Keratinocyte (primary cell): Measurements from ENCODE around the gene LRRC15.

Source experiments
- EZH2 ChIP-seq: IDR thresholded peaks from one replicate; pipeline ENCODE4 v1.6.1; 2012; ENCODE audit warnings: inconsistent platforms, mild to moderate bottlenecking, low read length, moderate library complexity
- TF ChIP-seq, protein P1 (sequence below), 3 experiments: IDR thresholded peaks in 1 of 3; conservative IDR thresholded peaks in 1 of 3; optimal IDR thresholded peaks in 1 of 3; 2 replicates in 2 of 3; 3 replicates in 1 of 3; pipeline versions ENCODE3 to v1.5.1; 2011; ENCODE audit warnings: low read length in 3 of 3, mild to moderate bottlenecking in 3 of 3, moderate library complexity in 2 of 3, control low read depth in 1 of 3, inconsistent platforms in 1 of 3; ENCODE audit not compliant: insufficient read depth in 2 of 3; ENCODE audit errors: extremely low read depth in 1 of 3

DNA sequence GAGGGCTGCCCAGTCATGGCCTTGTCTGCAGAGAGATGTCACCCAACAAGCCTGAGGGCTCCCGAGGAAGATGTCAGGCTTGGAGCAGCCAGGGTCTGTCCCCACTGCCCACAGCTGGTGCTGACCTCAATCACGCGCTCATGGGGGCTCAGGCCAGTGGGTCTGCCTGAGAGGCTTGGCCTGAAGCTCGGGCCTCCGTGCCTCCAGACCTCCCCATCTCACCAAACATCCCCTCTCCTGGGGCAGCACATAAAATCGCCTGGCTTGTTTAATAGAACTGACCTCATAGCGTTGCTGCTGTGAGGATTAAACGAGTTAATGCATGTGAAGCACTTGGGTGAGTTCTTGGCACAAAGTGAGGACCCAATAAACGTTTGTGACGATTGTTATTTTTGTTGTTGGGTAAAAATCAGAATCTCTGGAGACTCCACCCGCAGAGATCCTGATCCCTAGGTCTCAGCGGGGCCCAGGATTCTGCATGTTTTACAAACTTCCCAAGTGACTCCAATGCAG is 3.5 kb downstream of the LRRC15 start:
- TF ChIP-seq, protein P1, sequence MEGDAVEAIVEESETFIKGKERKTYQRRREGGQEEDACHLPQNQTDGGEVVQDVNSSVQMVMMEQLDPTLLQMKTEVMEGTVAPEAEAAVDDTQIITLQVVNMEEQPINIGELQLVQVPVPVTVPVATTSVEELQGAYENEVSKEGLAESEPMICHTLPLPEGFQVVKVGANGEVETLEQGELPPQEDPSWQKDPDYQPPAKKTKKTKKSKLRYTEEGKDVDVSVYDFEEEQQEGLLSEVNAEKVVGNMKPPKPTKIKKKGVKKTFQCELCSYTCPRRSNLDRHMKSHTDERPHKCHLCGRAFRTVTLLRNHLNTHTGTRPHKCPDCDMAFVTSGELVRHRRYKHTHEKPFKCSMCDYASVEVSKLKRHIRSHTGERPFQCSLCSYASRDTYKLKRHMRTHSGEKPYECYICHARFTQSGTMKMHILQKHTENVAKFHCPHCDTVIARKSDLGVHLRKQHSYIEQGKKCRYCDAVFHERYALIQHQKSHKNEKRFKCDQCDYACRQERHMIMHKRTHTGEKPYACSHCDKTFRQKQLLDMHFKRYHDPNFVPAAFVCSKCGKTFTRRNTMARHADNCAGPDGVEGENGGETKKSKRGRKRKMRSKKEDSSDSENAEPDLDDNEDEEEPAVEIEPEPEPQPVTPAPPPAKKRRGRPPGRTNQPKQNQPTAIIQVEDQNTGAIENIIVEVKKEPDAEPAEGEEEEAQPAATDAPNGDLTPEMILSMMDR (optimal IDR thresholded peaks at IDR 0.05 in 1 of 3, IDR thresholded peaks at IDR 0.05 in 1 of 3, conservative IDR thresholded peaks at IDR 0.05 in 1 of 3; ENCODE audit: extremely low read depth in 1 of 3, insufficient read depth in 2 of 3, low read length in 3 of 3): no peak
- TF ChIP-seq EZH2: no peak
